Skeletal muscle cell (primary cell): ENCODE data around the gene MCTP1.

ENCODE experiments used
- DNase-seq: peaks from one replicate; pipeline ENCODE4 v3.0.0-alpha.2; 2010; ENCODE audit warnings: low read depth
- H3K4me3 ChIP-seq: 2 replicates; pipeline ENCODE4 v1.5.1; 2011; ENCODE audit warnings: low read depth, mild to moderate bottlenecking, control low read depth, low read length, moderate library complexity

The MCTP1 gene

DNA sequence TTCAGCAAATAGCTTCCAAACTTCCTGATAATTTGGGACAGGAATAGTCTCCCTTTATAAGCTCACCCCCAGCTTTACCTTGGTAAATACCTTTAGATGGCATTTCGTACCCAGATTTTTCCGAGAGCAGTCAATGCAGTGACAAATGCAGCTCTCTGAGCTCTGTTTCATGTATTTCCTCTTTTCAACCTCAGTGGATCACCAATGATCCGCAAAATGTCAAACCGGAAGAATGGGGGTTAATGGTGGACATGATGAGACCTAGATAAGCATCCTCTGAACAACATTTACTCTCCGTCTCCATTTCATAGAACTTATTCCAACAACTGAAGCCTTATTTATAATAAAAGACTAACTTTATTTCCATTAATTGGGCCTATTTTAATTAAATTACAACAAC lies 227.3 kb downstream of the MCTP1 start:
- no peak for DNase-seq
- no peak overlapping the region for H3K4me3 ChIP-seq

DNA sequence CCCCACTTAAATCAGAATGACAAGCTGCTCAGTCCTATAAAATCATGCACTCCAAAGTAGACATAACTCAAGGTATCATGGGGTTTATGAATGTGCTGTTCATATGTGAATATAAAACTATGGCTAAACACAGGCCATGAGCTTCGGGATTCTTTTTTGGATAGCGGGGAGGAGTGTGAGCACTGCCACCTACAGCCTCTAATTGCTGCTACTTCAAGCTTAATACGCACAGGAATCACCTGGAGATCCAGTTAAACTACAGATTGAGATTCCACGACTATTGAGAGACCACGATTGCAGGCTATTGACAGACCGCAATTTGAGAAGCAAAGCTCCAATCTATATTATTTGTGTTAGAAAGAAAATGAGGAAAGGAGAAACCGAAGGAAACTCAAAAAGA lies 231.6 kb downstream of the MCTP1 start:
- no peak overlapping the region for H3K4me3 ChIP-seq
- DNase-seq: no peak

DNA sequence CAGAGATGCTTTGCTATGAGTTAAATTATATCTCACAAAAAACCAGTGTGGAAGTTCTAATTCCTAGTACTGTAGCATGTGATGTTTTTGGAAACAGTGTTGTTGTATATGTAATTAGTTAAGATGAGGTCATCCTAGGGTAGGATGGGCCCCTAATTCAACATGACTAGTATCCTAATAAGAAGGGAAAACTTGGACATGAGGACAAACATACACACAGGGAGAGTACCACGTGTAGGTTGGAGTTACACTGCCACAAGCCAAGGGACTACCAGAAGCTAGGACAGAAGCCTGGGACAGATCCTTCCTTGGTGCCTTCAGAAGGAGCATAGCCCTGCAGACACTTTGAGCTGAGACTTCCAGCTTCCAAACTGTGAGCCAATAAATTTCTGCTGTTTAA lies 234.2 kb downstream of the MCTP1 start:
- DNase-seq: no peak

DNA sequence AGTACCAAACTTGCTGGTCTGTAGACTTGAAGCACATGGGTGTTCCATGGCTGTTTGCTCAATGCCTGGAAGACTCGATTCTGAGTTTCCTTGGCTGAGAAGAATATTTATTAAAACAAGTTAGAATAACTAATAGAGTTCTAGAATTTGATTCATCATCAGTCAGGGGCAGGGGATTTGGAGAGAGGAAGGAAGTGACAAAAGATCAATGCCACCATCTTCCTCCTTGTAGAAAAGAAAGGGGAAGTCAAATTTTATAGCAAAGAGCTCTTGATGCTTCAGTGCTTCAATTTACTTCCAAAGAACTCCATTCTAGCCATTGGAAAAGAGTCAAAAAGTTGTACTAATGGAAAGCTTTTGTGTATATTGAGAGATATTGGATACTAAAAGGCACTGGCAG lies 236.3 kb downstream of the MCTP1 start:
- no peak overlapping the region for H3K4me3 ChIP-seq
- DNase-seq: no peak

More for the DNA sequence above, 234.2 kb downstream of the MCTP1 start:
- no peak overlapping the region for H3K4me3 ChIP-seq

DNA sequence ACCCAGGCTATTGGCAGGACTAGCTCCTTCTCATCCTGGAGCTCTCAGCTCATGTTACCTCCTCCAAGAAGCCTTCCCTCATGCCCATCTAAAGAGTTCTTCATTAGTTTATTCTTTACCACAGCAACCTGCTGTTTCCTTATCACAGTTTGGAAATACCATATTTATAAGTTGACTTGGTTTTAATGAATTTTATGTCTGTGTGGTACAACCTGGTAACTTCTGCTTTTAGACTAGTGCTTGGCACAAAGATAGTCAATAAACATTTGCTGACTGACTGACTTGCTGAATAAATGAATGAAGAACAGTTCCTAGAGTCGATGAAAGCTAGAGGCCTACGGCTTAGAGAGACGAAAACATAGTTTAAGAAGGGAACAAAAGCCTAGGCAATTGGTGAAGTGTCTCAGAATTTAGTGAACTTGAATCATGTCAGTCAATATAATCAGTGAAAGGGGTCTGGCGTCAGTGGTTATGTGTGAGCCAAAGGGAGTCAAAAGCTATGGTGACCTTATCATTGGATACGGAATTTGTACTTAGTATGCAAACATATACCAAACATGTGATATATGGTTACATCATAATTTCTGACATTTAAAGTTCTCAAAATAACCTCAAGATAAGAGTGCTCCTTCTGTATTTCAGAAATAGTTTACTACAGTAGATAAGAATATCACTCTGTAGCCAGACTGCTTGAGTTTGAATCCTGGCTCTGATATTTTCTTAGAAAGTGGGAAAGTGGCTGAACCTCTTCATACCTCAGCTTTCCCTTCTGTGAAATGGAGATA lies 239.5 kb downstream of the MCTP1 start:
- H3K4me3 ChIP-seq: no peak overlapping the region
- no peak for DNase-seq

DNA sequence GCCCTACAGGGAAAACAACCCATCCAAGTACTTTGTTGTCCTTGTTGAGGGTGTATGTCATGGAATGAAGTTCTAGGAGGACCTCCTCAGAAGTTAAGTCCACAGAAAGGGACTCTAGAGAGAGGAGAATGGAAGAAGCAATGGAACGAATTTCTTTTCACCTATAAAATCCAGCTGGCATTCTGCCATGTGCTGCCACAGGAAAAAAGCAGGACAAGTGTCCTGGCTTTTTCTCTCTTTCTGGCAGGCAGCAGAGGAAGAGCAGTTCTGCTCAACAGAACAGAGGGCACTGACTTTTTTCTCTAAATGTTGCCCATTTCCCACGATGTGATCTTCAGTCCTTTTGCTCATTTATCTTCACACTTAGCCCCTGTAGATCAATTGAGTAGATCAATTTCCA lies 240.8 kb downstream of the MCTP1 start:
- no peak for DNase-seq
- H3K4me3 ChIP-seq: no peak overlapping the region

DNA sequence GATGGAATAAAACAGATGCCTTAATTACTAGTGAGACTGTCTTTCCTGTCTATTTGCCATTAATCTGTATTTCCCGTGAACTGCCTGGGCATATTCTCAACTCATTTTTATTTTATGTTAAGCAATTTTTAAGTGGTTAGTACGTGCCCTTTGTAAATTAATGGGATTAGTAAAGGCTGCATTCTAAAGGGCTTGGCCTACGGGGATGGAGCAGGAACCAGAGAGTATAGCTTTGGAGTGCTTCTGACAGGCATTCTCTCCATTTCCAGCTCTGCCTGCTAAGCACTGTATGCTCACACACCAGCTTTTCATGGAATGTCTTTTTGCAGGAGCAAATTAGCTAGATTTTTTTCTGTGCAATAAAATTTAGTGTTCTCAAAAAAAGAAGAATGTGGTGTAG lies 241.2 kb downstream of the MCTP1 start:
- no peak overlapping the region for H3K4me3 ChIP-seq
- DNase-seq: no peak

DNA sequence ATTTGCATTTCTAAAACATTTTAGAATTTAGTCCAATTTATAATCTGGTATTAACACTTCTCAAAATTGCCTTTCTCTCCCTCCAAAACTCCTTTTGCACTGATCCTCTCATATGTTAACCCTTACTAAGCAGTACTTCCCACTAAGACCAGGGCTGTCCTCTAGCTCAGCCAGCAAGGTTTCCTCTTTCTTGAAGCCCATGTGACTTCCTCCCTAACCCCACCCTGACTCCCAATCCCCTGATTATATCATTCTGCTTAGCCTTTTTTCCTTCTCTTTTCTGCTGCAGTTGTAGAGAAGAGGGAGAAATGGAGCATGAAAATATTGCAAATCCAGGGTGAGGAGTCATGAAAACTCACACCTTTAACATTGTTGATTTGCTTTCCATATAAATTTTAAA lies 241.7 kb downstream of the MCTP1 start:
- DNase-seq: no peak
- H3K4me3 ChIP-seq: no peak overlapping the region

DNA sequence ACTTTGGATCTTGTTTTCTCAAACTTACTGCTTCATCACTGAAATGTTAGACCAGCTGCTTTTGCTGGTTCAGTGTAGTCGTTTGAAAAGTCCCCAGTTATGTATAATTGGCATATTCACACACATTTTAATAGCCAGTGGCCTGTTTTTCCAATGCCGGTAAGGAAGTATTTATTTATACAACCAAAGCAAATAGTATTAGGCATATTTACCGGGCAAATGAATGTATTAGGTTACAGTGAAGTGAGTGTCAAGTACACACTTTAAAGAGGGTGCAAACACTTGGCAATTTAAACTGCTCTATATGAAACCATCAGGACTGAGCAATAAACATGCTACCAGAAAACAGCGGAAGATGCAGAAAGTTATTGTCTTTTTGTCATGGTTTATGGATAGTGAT lies 242.9 kb downstream of the MCTP1 start:
- no peak overlapping the region for H3K4me3 ChIP-seq
- DNase-seq: no peak

DNA sequence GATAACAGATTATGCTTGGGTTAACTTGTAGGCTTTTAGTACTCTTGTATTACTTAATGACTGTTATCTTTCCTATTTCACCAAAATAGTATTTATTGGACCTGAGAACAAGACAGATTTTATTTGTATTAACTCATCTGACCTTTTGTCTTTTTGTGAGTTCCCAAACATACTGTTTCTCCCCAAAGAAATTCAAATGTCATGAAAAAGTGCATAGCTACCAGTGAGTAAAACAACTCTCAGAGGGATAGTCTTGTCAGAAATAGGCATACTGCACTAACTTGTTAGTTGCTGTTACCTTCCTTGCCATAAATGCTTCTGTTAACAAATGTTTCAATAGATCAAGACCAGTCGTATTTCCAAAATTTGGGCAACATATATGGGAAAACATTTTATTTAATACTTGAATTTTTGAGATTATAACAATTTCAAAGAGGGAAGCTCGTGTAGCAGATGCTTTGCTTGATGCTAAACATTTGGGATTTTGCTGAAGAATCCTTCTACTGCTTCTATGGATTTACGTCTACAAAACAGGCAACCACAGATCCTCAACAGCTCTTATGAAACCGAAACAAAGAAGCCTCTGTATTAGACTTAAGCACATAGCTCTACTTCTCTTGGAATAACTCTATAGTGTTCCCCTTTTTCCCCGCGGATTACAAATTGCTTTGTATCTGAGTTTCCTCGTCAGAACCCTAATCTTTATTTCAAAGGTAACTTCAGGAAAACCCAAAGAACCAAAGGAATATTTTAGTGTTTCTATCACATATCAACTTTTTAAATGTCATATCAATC lies 248.8 kb downstream of the MCTP1 start:
- DNase-seq: peak; percentile 41
- no peak overlapping the region for H3K4me3 ChIP-seq

DNA sequence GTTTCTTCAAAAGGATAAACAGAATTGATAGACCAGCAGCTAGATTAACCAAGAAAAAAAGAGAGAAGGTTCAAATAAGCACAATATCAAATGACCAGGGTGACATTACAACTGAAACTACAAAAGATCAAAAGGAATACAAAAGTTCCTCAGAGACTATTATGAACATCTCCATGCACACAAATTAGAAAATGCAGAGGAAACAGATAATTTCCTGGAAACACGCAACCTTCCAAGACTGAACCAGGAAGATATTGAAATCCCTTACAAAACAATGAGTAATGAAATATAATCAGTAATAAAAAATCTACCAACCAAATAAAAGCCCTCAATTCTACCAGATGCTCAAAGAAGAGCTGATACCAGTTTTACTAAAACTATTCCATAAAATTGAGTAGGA lies 252.1 kb downstream of the MCTP1 start:
- DNase-seq: no peak
- no peak overlapping the region for H3K4me3 ChIP-seq

DNA sequence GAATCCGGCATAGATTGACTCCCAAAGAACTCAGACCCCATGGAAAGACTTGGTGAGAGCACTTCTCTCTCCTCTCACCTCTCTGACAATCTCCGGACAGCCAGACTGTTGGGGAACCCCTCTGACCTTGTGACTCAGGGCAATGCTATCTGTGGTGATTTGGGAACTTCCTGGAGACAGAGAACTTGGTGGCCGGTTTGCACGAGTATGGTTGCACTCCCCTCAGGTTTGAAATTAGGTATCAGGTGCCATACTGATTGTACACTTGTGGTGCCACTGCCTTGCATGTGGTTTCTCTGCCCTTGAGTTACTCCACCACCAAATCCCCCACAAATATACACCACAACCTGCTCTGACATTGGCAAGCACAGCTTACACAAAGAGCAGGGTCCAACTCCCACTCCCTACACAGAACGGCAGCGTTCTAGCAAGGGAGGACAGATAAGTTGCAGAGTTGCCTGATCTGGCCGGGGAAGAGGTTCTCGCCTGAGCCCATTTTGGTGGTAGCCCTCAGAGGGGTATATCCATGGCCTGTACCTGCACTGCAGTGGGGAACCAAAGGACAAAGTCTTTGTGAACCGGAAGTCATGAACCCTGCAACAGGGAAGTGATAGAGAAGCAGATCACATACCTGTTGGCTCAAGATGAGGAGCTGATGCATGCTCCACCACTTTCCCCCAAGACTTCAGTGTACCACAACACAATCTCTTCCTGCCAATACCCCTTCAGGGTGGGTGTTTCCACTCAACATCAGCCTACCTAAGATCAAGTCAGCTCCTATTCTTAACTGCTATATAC lies 255.1 kb downstream of the MCTP1 start:
- H3K4me3 ChIP-seq: no peak overlapping the region
- DNase-seq: no peak

DNA sequence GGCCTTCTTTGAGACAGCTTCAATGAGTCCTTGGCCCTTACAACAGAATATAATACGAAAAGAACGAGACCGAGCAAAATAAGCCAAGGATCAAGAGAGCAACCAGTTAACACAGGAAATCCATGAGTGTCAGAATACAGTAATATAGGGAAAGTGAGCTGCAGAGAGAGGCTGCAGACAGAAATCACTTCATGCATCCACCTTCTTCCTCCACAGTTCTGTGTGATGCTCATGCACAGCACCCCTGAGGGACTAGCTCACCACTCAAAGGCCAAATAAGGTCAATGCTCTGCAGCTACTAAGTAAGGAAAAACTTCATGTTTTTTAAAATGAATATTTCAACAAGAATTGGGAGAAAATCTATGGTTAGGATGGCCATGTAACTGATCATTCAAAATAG lies 257.1 kb downstream of the MCTP1 start:
- no peak overlapping the region for H3K4me3 ChIP-seq
- no peak for DNase-seq

DNA sequence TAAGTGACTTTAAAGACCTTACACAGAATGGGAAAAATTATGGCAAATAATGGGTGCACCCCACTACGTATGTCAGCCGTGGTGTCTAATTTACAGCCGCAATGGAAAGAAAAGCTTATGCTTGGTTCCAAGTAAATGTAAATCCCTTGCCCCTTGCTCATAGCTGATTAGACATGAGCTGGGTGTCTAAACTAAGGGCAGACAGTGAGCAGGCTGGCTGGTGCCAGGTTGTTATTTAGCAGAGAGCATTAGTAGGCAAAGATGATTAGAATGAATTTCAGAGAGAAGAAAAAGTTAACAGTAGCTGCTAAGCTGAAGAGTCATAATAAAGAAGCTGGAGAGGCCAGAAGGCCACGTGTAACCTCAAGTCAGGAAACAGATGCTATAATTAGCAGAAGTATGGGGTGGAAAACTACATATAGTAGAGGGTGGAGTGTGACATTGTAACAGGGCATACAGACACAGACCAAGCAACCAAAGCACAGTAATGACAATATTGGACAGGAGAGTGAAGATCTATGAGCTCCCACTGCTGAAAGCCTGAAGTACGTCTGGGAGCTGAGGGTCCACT lies 257.7 kb downstream of the MCTP1 start:
- no peak for DNase-seq
- no peak overlapping the region for H3K4me3 ChIP-seq

DNA sequence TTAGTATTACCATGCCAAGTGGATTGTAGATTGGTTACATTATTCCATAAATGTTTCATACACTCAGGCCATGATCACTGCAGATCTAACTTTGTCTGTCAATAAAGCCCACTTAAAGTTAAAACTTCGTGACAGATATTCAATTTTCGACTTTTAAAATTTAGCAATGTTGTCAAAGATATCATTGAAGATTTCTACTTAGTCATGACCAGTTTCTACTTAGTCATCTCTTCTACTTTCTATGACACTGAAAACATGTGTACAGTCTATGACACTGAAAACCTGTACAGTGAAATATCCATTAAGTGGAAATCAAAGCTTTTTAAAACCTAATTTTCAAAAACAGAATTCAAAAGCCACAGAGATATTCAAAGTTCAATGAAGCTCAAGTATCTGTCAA lies 258.2 kb downstream of the MCTP1 start:
- DNase-seq: no peak
- H3K4me3 ChIP-seq: no peak overlapping the region

DNA sequence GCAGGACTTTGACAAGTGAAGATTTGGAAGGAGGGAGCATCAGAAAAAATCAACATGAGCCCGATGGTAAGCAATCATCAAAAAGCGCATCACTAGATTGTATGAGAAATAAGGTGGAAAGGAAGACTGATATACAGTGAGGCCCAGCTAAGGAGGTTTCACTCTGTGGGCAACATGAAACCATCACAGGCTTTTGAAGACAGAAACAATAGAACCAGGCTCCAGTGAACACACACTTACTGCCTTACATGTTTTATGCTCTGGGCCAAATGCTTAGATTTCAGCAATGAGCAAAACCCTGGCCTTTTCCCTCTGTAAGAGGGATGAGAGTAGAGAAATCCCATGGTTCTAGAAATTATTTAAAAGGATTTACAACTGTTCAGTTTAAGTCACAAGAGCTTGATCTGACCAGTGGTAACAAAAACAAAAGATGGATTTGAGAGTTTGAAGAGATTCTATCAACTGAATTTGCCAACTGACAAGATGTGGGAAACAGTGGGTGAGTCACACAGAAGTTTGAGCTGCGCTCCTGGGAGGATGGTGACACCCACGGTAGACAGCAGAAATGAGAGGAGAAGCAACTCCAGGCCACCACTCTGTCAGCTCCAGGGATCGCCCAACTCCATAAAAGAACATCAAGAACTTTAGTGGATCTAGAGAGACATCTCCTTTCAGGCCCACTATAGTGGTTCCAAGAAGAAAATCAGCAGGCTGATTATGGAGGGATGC lies 261.8 kb downstream of the MCTP1 start:
- no peak overlapping the region for H3K4me3 ChIP-seq
- DNase-seq: no peak

DNA sequence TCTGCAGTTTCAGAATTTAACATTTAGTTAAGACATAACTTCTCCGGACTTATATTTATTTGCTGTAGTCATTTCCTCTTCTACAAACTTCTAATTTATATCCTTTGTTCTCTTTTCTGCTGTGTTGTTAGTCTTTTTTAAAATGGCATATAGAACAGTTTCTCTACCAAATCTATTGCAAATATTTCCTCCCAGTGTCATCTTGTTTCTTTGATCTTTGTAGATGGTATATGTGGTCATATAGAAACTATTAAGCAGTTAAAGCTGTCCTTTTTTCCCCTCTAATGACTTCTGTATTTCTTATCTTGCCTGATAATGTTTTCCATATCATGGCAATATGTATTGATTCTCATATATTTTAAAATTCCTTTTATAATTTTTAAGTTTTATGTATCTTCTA lies 264.5 kb downstream of the MCTP1 start:
- no peak overlapping the region for H3K4me3 ChIP-seq
- no peak for DNase-seq

DNA sequence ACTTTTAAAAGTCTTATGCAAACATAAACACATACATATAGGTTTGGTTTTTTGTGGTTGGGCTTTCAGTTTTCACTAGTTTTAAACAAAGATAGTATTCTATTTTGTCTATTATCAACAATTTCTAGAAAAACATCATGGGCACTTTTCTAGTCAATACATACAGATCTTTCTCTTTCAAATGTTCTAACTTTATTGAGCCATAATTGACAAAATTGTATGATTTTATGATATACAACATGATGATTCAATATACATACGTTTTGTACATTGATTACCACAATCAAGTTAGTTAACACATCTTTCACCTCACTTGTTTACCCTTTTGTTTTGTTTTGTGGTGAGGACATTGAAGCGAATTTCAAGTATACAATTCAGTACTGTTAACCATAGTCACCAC lies 265.9 kb downstream of the MCTP1 start:
- H3K4me3 ChIP-seq: no peak overlapping the region
- DNase-seq: no peak

DNA sequence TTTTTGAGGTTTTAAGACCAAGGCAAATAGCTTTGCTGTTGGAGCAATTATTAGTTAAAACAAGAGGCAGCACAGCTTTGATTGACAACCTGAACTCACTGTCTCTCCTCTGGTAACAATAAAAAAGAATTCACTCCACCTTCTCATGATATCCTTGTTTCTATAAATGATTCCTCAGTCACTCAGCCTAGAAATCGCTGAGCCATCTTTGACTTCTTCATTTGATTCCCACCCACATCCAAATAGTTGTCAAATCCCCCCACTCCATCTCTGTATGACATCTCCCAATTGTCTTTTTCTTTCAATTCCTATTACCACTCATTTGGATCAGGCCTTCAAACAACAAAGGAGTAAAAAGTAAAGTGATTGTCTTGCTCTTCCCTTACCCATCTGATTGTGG lies 266.4 kb downstream of the MCTP1 start:
- H3K4me3 ChIP-seq: no peak overlapping the region
- no peak for DNase-seq
